H1 (cell line): Measurements from ENCODE around the gene VAPB. TPM values are rescaled to one million over a fixed set of nuclear protein-coding genes. Genes with fewer than 3 reads are reported as not detected.

Source experiments
- CEBPB ChIP-seq: IDR thresholded peaks from 2 replicates; pipeline ENCODE4 v1.6.1; 2012; ENCODE audit warnings: low read depth, low read length
- CTBP2 ChIP-seq: IDR thresholded peaks from 2 replicates; pipeline ENCODE4 v1.7.0; 2011; ENCODE audit warnings: borderline replicate concordance, mild to moderate bottlenecking, moderate library complexity, mixed read lengths, low read length; ENCODE audit not compliant: insufficient read depth, insufficient read length
- EZH2 ChIP-seq: fragments of 200-600 bp; sonication (generic); IDR thresholded peaks from 2 replicates; pipeline ENCODE4 v1.7.1; 2012; ENCODE audit warnings: low read depth, mild to moderate bottlenecking, moderate library complexity, low read length, inconsistent platforms; ENCODE audit not compliant: severe bottlenecking
- TAF1 ChIP-seq: IDR thresholded peaks from 2 replicates; pipeline ENCODE4 v1.6.1; 2011; ENCODE audit warnings: mild to moderate bottlenecking, low read depth, low read length
- TBP ChIP-seq: IDR thresholded peaks from 2 replicates; pipeline ENCODE4 v1.6.1; 2011; ENCODE audit warnings: low read depth, low read length, improper control_type of control experiment
- polyA plus RNA-seq, 7 experiments: library from polyadenylated mRNA; depleted of rRNA in 3 of 7; stranded (reverse) in 5 of 7; unstranded in 2 of 7; fragments of >200 nt in 5 of 7; fragments of 200-250 nt in 2 of 7; gene quantifications; 1 replicate in 5 of 7; 2 replicates in 1 of 7; 4 replicates in 1 of 7; pipeline versions ENCODE4 v1.2.1 to v1.2.3, GENCODE V29; 2011 to 2013; ENCODE audit warnings: missing spikeins in 2 of 7, mixed read lengths in 2 of 7
- total RNA-seq: library from RNA; stranded (reverse); fragmentation: NEBNext Ultra II Directional; extraction: Animal tissue kit (Norgen Biotek cat#: 25700); gene quantifications from 2 replicates; pipeline ENCODE4 v1.2.1, GENCODE V29; 2021
- TF ChIP-seq, protein P1 (sequence below): IDR thresholded peaks from 2 replicates; pipeline ENCODE4 v1.6.1; 2011; ENCODE audit warnings: low read depth, mild to moderate bottlenecking, low read length; ENCODE audit not compliant: insufficient read depth

The VAPB gene
- total and polyA plus RNA-seq, 2 of the 8 experiments (the other 6 are each of a cell fraction or from before 2014, with no cell fraction given) = 24.4 to 62.8 TPM

GRCh38 chr20:58381627-58382026 is 7.4 kb upstream of the VAPB start (continued):
- TF ChIP-seq CTBP2 (no peak), CEBPB (no peak), TAF1 (no peak), EZH2 (no peak), TBP (no peak)
- TF ChIP-seq, protein P1, sequence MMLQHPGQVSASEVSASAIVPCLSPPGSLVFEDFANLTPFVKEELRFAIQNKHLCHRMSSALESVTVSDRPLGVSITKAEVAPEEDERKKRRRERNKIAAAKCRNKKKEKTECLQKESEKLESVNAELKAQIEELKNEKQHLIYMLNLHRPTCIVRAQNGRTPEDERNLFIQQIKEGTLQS = no peak
